UCSD-AML1 (cell line): ENCODE data around the gene MAP1LC3B2.

ENCODE experiments used
- DNase-seq: peaks from one replicate; lab custom pipeline; 2025; ENCODE audit not compliant: unreplicated experiment; lab: John Stamatoyannopoulos, UW

Gene MAP1LC3B2

GRCh38 chr12:116537101-116537904, 21.9 kb upstream of the MAP1LC3B2 start:
- no peak for DNase-seq

- DNase-seq, result no peak
Observed at GRCh38 chr12:116538076-116538591, 21.0 kb upstream of the MAP1LC3B2 start.

DNA sequence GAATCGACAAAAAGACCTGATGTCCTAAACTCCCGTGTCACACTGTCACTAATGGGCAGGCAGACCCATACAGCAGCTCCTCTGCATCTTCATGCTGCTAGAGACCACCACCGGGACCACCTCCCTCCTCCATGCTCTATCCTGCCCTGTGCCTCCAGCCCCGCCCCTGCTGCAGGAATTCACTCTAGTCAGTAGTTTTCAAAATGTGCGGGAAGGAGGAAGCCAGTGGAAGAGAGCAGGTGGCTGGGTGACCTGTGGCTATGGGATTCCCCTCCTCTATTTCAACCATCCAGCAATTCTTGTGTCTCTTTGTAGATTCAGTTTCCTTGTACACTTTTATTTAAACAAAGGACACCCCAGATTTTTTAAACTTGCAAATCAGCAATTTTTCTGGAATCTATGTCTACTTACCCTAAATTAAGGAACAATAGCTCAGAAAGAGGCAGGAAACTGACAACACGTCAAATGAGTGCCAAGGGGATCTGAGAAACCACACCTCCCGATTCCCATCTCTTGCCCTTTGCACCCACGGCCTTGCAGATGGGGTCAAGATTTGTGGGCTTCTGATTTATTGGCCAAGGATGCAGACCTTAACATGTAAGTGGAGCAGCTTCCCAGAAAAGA, 20.4 kb upstream of the MAP1LC3B2 start:
- DNase-seq, result no peak

- no peak for DNase-seq
Observed at GRCh38 chr12:116539361-116539771, 19.8 kb upstream of the MAP1LC3B2 start.

DNA sequence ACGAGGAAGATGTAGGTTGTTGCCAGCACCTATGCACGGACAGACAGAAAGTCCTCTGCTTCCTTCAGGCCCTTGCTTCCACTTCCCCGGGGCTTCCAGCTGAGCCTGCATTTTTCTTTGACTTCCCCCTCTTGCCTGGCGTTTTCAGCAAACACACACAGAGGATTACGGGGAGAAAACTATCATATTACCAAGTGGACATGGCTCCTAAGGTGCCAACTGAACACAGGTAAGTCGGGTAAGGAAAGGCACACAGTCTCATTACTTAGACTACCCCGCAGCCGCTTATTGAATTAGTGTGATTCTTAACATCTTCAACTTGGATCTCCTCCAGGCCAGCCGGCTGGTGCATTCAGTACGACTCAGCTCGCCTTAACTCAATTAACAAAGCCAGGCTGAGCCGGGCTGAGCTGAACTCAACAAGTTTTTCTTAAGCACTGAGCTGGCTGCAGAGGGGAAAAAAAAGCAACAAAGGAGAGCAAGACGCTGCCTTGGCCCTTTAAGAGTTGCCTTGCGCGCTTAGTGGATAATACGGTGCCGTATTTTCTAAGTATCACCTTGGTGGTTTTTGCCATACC, 19.2 kb upstream of the MAP1LC3B2 start:
- DNase-seq, result no peak

DNA sequence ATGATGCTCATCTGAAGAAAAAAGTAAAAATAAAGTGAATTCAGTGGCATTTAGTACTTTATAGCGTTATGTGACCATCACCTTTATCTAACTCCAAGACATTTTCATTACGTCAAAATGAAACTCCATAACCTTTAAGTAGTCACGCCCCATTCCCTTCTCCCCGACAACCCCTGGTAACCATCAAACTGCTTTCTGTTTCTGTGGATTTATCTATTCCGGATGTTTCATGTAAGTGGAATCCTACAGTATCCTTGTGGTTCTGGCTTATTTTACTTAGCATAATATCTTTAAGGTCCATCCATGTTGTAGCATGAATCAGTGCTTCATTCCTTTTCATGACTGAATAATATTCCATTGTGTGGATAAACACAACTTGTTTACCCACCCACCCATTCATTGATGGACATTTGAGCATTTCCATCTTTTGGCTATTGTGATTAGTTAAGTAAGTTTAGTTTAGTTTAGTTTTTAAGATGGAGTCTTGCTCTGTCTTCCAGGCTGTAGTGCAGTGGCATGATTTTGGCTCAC, 18.5 kb upstream of the MAP1LC3B2 start:
- no peak for DNase-seq

GRCh38 chr12:116541547-116542344, 17.4 kb upstream of the MAP1LC3B2 start:
- DNase-seq, result no peak

DNA sequence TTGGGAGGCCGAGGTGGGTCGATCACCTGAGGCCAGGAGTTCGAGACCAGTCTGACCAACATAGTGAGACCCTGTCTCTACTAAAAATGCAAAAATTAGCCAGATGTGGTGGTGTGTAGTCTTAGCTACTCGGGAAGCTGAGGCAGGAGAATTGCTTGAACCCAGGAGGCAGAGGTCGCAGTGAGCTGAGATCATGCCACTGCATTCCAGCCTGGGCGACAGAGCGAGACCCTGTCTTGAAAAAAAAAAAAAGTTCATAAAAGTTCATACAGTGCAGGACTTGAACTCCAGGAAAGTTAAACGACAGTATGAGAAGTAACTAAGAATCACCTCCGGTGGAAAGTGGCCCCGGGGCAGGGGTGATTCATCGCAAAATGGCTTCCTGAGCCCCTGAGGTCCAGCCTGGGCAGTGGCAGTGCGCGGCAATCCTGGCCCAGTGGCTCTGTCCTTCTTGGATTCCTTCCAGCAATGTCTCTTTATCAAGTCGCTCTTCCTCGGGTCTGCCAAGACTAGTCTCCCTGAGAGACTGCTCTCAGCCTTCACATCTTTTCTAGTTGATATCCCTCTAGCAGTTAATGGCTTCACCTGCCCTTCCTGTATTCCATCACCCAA, 16.7 kb upstream of the MAP1LC3B2 start:
- no peak for DNase-seq

GRCh38 chr12:116544656-116545055, 14.5 kb upstream of the MAP1LC3B2 start:
- no peak for DNase-seq

- DNase-seq, result no peak
Observed at GRCh38 chr12:116545144-116545543, 14.0 kb upstream of the MAP1LC3B2 start.

- no peak for DNase-seq
Observed at GRCh38 chr12:116545936-116546335, 13.2 kb upstream of the MAP1LC3B2 start.

GRCh38 chr12:116547955-116548501, 11.2 kb upstream of the MAP1LC3B2 start:
- peak; percentile 60 for DNase-seq

DNA sequence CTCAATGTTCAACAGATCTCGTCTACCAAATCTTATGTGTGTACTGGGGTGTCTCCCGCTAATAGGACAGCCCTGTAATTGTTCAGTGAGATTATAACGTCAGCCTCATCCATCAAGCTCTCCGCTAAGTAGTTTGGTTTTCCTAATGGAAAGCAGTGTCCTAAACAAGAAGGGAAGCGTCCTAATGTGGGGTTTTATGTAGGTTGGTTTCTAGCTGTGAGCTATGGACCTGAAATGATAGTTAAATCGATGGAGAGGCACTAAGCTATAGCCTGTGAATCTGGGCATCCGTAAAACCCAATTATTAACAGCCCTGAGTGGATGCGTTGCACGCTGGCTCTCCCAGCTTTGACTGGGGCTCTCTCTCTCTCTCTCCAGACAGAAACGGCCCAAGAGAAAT, 9.2 kb upstream of the MAP1LC3B2 start:
- no peak for DNase-seq

- no peak for DNase-seq
Observed at GRCh38 chr12:116551151-116551550, 8.0 kb upstream of the MAP1LC3B2 start.

DNA sequence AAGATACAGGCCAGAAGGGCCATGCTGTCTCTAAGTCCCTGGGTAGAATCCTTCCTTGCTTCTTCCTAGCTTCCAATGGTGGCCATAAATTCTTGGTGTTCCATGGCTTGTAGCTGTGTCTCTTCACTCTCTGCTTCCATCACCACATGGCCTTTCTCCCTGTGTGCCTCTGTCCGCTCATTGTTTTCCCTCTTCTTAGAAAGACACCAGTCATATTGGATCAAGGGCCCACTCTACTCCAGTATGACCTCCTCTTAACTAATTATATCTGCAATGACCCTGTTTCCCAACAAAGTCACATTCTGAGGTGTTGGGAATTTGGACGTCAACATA, 7.6 kb upstream of the MAP1LC3B2 start:
- DNase-seq, result no peak

DNA sequence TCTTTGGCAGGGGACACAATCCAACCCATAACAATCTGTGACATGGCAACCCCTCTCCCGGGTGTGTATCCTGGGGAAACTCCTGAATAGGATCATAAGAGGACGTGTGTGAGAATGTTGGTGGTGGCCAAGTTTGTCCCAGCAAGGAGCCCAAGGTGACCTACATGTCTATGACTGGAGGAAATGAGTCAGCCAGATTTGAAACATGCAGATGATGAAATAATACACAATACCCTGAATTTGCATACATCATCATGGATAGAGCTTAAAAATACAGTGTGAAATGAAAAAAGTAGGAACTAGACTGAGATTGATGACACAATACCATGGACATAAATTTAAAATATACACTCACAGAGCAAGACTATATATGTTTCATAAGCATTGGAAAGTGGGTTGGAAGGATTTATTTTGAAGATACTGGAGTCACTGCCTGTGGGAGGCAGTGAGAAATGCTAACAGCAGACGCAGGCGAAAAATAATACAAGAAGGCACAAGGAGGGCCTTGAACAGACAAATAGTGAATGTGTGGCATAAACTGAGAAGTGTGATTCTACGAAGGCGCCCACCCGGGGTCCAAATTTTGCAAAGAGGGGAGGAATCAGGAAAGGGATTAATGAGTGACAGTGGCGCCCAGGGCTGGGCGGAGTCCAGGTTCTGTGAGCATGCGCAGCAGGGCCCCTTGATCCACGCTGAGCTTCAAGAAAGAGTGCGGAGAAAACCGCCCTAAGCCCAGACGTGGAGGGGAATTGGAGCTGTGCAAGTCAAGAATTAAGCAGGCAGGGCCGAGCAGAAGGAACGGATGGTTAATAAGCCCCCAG, 7.0 kb upstream of the MAP1LC3B2 start:
- no peak for DNase-seq

GRCh38 chr12:116552773-116553373, 6.3 kb upstream of the MAP1LC3B2 start:
- no peak for DNase-seq

GRCh38 chr12:116556356-116556952, 2.7 kb upstream of the MAP1LC3B2 start:
- no peak for DNase-seq
